SK-N-MC (cell line): ENCODE data around the gene SIM1.

Source experiments
- EZH2 ChIP-seq: fragments of 200-600 bp; sonication (generic); IDR thresholded peaks from one replicate; pipeline ENCODE4 v1.6.1; 2017; ENCODE audit warnings: antibody characterized with exemption
- FOXP2 ChIP-seq: optimal IDR thresholded peaks from 2 replicates; pipeline ENCODE3; 2011; ENCODE audit warnings: mild to moderate bottlenecking, moderate library complexity; ENCODE audit not compliant: insufficient read depth; ENCODE audit errors: extremely low read length, control extremely low read depth
- POLR2AphosphoS5 ChIP-seq: IDR thresholded peaks from 2 replicates; pipeline ENCODE4 v1.6.1; 2012; ENCODE audit warnings: mild to moderate bottlenecking, low read depth, low read length, borderline replicate concordance

GRCh38 chr6:100426744-100427338 is 37.9 kb downstream of the SIM1 start:
- no peak for TF ChIP-seq EZH2
- no peak for TF ChIP-seq POLR2AphosphoS5
- TF ChIP-seq FOXP2, result no peak
